LoVo (cell line): ENCODE results near the gene CRABP2.
A peak's percentile ranks its signal among the peaks of the same experiment; 100 is the strongest.

Experiments used
- DNase-seq: peaks from one replicate; pipeline ENCODE4 v3.0.0-alpha.2; 2016; ENCODE audit warnings: low spot score

CRABP2 gene

GRCh38 chr1:156709031-156709430 lies 3.6 kb upstream of the CRABP2 start:
- DNase-seq, result no peak

GRCh38 chr1:156708218-156708661 lies 2.9 kb upstream of the CRABP2 start:
- no peak for DNase-seq

- DNase-seq, result no peak
Measured at GRCh38 chr1:156707417-156708217, 2.2 kb upstream of the CRABP2 start.

GRCh38 chr1:156706657-156707416 lies 1.5 kb upstream of the CRABP2 start:
- DNase-seq, result no peak

- no peak for DNase-seq
Measured at GRCh38 chr1:156705918-156706656, 704 bp upstream of the CRABP2 start.

GRCh38 chr1:156704930-156705320 lies 458 bp downstream of the CRABP2 start:
- no peak for DNase-seq

- DNase-seq, result no peak
Measured at GRCh38 chr1:156704166-156704711, 1.1 kb downstream of the CRABP2 start.

GRCh38 chr1:156703741-156704140 lies 1.6 kb downstream of the CRABP2 start:
- DNase-seq, result no peak

GRCh38 chr1:156703336-156703735 lies 2.0 kb downstream of the CRABP2 start:
- no peak for DNase-seq

- DNase-seq, result no peak
Measured at GRCh38 chr1:156700736-156701531, 4.4 kb downstream of the CRABP2 start.

GRCh38 chr1:156698995-156699394 lies 6.4 kb downstream of the CRABP2 start:
- DNase-seq, result no peak

- no peak for DNase-seq
Measured at GRCh38 chr1:156697481-156697880, 7.9 kb downstream of the CRABP2 start.

- DNase-seq, result no peak
Measured at GRCh38 chr1:156696755-156697154, 8.6 kb downstream of the CRABP2 start.

GRCh38 chr1:156694690-156694962 lies 10.8 kb downstream of the CRABP2 start:
- DNase-seq, result no peak

- DNase-seq, result no peak
Measured at GRCh38 chr1:156693848-156694689, 11.3 kb downstream of the CRABP2 start.

GRCh38 chr1:156692925-156693847 lies 12.2 kb downstream of the CRABP2 start:
- no peak for DNase-seq

- no peak for DNase-seq
Measured at GRCh38 chr1:156692441-156692924, 12.9 kb downstream of the CRABP2 start.

- peak; percentile 23 for DNase-seq
Measured at GRCh38 chr1:156691665-156692440, 13.5 kb downstream of the CRABP2 start.

- DNase-seq, result no peak
Measured at GRCh38 chr1:156691191-156691590, 14.2 kb downstream of the CRABP2 start.
